Breast epithelium (tissue), 4 donors: ENCODE results near the gene POFUT1. TPM values are rescaled to one million over a fixed set of nuclear protein-coding genes. Genes with fewer than 3 reads are reported as not detected.

Experiments
- DNase-seq, 2 donors: peaks; one replicate each; pipeline ENCODE4 v3.0.0-alpha.2; 2019; ENCODE audit warnings: low spot score in 2 of 2
- H3K27ac ChIP-seq, 2 donors: fragments of 200-600 bp; sonication (generic) in 1 of 2; one replicate each; pipeline ENCODE4 v1.5.1; 2016 to 2019; ENCODE audit warnings: mild to moderate bottlenecking in 1 of 2
- H3K27me3 ChIP-seq, 2 donors: fragments of 200-600 bp; sonication (generic) in 1 of 2; one replicate each; pipeline versions ENCODE4 v1.5.1 to v1.6.0; 2017 to 2019; ENCODE audit warnings: control low read depth in 1 of 2, mild to moderate bottlenecking in 1 of 2
- H3K36me3 ChIP-seq: fragments of 200-600 bp; one replicate; pipeline ENCODE4 v1.5.1; 2019
- H3K4me1 ChIP-seq, 2 donors: fragments of 200-600 bp; sonication (generic); one replicate each; pipeline ENCODE4 v1.5.1; 2016 to 2019; ENCODE audit warnings: control low read depth in 1 of 2
- H3K4me3 ChIP-seq, 3 donors: fragments of 200-600 bp; sonication (generic); 1 replicate in 2 of 3; 2 replicates in 1 of 3; pipeline ENCODE4 v1.5.1; 2016 to 2019; ENCODE audit warnings: mild to moderate bottlenecking in 3 of 3, moderate library complexity in 2 of 3
- H3K9me3 ChIP-seq, 2 donors: fragments of 200-600 bp; sonication (generic) in 1 of 2; one replicate each; pipeline ENCODE4 v1.5.1; 2016 to 2019; ENCODE audit warnings: control low read depth in 1 of 2
- POLR2A ChIP-seq: fragments of 450-650 bp; IDR thresholded peaks from one replicate; pipeline ENCODE4 v1.6.1; 2016; ENCODE audit warnings: antibody characterized with exemption, mild to moderate bottlenecking, moderate library complexity
- POLR2AphosphoS5 ChIP-seq, 3 donors: sonication (generic); formaldehyde crosslinking; IDR thresholded peaks; one replicate each; pipeline ENCODE4 v1.6.1; 2017; ENCODE audit warnings: antibody characterized with exemption in 3 of 3
- intact Hi-C: fragments of 100-400 bp; cut with DNase I; formaldehyde crosslinking; loops from one replicate; pipeline ENCODE4 v1.15.1; 2023; ENCODE audit warnings: low total_unique reads
- total RNA-seq, 3 donors: library from RNA; depleted of rRNA; stranded (reverse); fragments of >200 nt; gene quantifications; one replicate each; pipeline ENCODE4 v1.1.0, GENCODE V29; 2016
- TF ChIP-seq, protein P1 (sequence below), 3 donors: fragments of 450-650 bp; IDR thresholded peaks; one replicate each; pipeline ENCODE4 v1.5.1; 2016 to 2017; ENCODE audit warnings: antibody characterized with exemption in 3 of 3, mild to moderate bottlenecking in 3 of 3, moderate library complexity in 3 of 3

POFUT1 gene
- total RNA-seq, 3 donors from 2014 or later = 29.5 to 38.7 (median 34.2) TPM

- Histone ChIP-seq H3K36me3 (peaks cover 4% of the 10 kb centered on the region), H3K27me3 (no peaks in the 10 kb centered on the region), H3K9me3 (no peaks in the 10 kb centered on the region), H3K4me1 (no peaks in the 10 kb centered on the region), H3K27ac (no peak overlapping the region), H3K4me3 (no peak overlapping the region)
- DNase-seq = no peak
- no peak for TF ChIP-seq POLR2AphosphoS5 (IDR thresholded peaks at IDR 0.05)
- TF ChIP-seq, protein P1, sequence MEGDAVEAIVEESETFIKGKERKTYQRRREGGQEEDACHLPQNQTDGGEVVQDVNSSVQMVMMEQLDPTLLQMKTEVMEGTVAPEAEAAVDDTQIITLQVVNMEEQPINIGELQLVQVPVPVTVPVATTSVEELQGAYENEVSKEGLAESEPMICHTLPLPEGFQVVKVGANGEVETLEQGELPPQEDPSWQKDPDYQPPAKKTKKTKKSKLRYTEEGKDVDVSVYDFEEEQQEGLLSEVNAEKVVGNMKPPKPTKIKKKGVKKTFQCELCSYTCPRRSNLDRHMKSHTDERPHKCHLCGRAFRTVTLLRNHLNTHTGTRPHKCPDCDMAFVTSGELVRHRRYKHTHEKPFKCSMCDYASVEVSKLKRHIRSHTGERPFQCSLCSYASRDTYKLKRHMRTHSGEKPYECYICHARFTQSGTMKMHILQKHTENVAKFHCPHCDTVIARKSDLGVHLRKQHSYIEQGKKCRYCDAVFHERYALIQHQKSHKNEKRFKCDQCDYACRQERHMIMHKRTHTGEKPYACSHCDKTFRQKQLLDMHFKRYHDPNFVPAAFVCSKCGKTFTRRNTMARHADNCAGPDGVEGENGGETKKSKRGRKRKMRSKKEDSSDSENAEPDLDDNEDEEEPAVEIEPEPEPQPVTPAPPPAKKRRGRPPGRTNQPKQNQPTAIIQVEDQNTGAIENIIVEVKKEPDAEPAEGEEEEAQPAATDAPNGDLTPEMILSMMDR (IDR thresholded peaks at IDR 0.05) = no peak
- TF ChIP-seq POLR2A = no peak
- intact Hi-C loops = no loop called here
These were observed 8.8 kb downstream of the POFUT1 start for GRCh38 chr20:32216179-32217142.

DNA sequence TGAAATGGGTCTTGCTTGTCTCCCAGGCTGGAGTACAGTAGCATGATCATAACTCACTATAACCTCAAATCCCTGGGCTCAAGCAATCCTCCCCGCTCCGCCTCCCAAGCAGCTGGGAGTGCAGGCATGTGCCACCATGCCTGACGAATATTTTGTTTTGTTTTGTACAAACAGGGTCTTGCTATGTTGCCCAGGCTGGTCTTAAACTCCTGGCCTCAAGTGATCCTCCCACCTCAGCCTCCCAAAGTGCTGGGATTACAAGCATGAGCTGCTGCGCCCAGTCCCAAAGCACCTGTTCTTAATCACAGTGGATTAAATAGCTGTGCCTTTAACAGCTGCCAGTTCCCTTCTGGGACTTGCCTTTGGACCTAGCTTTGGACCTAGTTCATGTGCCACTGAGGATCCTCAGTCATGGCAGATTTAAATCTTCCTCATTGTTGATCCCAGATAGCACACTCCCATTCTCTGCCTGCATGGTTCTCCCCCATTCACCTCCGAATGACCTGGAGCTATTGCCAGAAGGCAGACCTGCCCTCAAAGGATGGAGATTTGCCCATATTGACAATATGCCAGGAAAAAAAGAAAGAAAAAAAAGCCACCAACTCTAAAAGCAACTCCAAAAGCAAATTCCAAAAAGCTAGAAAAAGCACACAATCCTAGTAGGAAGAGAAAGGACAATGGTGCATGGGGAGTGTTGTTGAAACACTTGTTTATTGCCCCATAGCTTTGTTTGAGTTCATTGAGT lies 10.6 kb downstream of the POFUT1 start:
- intact Hi-C loops = no loop called here

DNA sequence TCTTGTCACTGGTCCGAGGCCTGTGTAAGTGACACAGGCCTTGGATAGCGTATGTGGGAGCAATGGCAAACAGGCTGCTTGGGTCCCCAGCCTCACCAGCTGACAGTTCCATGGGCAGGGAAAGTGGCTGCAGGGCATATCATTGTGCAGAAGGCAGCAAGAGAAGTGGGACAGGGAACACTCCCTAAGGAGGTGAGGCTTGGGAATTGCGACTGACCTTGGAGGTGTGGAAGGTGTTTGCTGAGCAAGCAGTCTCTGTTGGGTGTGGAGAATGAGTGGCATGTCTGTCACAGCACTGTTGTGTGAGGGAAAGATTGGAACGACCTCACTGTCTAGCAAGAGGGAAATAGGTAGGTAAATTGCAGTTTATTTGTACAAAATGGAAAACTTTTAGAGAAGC lies 16.8 kb downstream of the POFUT1 start:
- no peaks in the 10 kb centered on the region for H3K4me1 ChIP-seq
- TF ChIP-seq POLR2AphosphoS5 (IDR thresholded peaks at IDR 0.05) (no peak), POLR2A (no peak)
- TF ChIP-seq, protein P1 (IDR thresholded peaks at IDR 0.05) = no peak
- no peaks in the 10 kb centered on the region for H3K27me3 ChIP-seq
- no peaks in the 10 kb centered on the region for H3K9me3 ChIP-seq
- no peak overlapping the region for H3K4me3 ChIP-seq
- H3K27ac ChIP-seq = no peak overlapping the region
- H3K36me3 ChIP-seq = no peaks in the 10 kb centered on the region
- intact Hi-C loops = no loop called here
- no peak for DNase-seq

More for the DNA sequence above, 10.6 kb downstream of the POFUT1 start:
- peaks cover 4% of the 10 kb centered on the region for H3K36me3 ChIP-seq
- no peaks in the 10 kb centered on the region for H3K4me1 ChIP-seq
- H3K4me3 ChIP-seq = no peak overlapping the region
- no peaks in the 10 kb centered on the region for H3K27me3 ChIP-seq
- TF ChIP-seq POLR2A (no peak), POLR2AphosphoS5 (IDR thresholded peaks at IDR 0.05) (no peak)
- TF ChIP-seq, protein P1 (IDR thresholded peaks at IDR 0.05) = no peak
- no peaks in the 10 kb centered on the region for H3K9me3 ChIP-seq
- H3K27ac ChIP-seq = no peak overlapping the region
- no peak for DNase-seq

DNA sequence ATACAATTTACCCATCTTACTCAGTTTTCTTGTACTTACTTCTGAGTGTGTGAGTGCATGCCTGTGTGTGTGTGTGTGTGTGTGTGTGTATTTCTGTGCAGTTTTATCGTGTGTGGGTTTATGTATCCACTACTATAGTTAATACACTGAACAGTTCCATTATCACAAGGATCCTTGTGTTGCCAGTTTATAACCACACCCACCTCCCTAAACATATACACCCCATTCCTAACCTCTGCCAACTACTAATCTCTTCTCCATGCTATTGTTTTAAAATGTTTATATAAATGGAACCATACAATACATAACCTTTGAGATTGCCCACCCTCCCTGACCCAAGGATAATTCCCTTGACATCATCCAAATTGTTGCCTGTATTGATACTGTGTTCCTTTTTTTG lies 18.7 kb downstream of the POFUT1 start:
- no peak overlapping the region for H3K4me3 ChIP-seq
- H3K9me3 ChIP-seq = no peaks in the 10 kb centered on the region
- no peak overlapping the region for H3K27ac ChIP-seq
- H3K4me1 ChIP-seq = no peaks in the 10 kb centered on the region
- intact Hi-C loops = no loop called here
- no peak for DNase-seq
- TF ChIP-seq, protein P1 (IDR thresholded peaks at IDR 0.05) = no peak
- H3K36me3 ChIP-seq = no peaks in the 10 kb centered on the region
- H3K27me3 ChIP-seq = no peaks in the 10 kb centered on the region

DNA sequence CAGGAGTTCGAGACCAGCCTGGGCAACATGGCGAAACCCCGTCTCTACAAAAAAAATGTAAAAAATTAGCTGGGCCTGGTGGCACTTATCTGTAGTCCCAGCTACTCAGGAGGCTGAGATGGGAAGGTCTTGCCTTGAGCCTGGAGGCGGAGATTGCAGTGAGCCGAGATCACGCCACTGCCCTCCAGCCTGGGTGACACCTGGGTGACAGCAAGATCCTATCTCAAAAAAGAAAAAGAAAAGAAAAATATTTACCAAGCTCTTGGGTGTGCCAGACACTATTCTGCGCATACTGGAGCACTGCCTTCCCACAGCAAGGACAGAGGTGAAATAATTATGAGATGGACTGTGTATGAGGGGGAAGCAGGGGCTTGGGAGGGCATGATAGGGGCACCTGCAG lies 19.6 kb downstream of the POFUT1 start:
- no peak overlapping the region for H3K4me3 ChIP-seq
- H3K27ac ChIP-seq = no peak overlapping the region
- no peak for DNase-seq
- no peaks in the 10 kb centered on the region for H3K9me3 ChIP-seq
- no peaks in the 10 kb centered on the region for H3K36me3 ChIP-seq
- H3K27me3 ChIP-seq = no peaks in the 10 kb centered on the region
- no peak for TF ChIP-seq POLR2AphosphoS5 (IDR thresholded peaks at IDR 0.05)
- TF ChIP-seq POLR2A = no peak
- TF ChIP-seq, protein P1 (IDR thresholded peaks at IDR 0.05) = no peak
- intact Hi-C loops = no loop called here
- H3K4me1 ChIP-seq = no peaks in the 10 kb centered on the region
